HG03457 (cell line): ENCODE measurements around the gene ASCL3.
"Not testable (repeated sequence)": the region's sequence is repeated elsewhere in the genome, so short reads cannot be mapped to it uniquely, and the experiment has no call there.

Source experiments
- ATAC-seq: cut with Tn5 transposase; IDR thresholded peaks from one replicate; pipeline ENCODE4 v1.9.1; 2021; ENCODE audit warnings: moderate number of reproducible peaks; ENCODE audit not compliant: unreplicated experiment

ASCL3 gene, protein sequence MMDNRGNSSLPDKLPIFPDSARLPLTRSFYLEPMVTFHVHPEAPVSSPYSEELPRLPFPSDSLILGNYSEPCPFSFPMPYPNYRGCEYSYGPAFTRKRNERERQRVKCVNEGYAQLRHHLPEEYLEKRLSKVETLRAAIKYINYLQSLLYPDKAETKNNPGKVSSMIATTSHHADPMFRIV

DNA sequence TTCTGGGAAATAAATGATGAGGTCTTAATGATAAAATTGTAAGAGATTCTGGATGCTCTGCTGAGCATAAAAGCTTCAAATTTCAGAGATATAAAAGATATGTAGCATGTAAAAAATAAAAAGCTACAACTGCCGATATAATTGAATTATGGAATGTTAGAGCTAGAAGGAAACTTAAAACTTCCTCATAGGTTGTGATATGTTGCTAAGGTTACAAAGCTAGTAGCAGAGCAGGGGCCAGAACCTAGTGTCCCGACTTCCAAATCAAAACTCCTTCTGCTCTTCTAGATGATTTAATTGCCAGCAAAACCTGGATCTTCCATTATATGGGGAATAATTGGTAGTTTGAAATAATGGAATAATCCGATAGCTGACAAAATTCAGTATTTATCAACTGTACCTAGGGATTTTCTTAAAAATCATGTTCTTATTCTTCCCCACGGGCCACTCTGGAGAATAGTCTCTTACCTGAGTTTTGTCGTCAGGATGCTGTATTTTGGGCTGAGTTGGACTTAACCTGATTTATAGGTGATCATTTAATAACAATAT, at the start of gene ASCL3:
ASCL3 (minus strand) TSS at position 499 of the 549 bp plus-strand sequence. CDS start 4,855 bp downstream, outside the sequence.
- ATAC-seq, result no peak

DNA sequence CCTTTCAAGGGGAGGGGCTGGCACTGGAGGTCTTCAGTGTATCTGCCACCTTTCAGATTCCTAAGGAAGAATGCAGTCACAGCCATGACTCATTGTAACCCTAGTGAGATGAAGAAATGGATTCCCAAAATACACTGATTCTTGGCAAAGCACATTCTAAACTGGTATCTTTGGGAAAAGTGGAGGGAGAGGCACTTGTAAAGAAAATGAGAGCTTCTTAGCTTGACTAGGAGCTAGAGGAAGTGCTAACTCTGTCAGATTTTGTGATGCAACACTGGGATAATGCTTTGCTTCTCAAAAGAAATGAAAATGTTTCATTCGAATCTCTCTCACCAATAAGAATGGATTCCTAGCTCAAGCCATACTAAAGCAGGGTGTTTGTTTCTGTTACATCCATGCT, 46.6 kb upstream of the ASCL3 start:
- no peak for ATAC-seq

DNA sequence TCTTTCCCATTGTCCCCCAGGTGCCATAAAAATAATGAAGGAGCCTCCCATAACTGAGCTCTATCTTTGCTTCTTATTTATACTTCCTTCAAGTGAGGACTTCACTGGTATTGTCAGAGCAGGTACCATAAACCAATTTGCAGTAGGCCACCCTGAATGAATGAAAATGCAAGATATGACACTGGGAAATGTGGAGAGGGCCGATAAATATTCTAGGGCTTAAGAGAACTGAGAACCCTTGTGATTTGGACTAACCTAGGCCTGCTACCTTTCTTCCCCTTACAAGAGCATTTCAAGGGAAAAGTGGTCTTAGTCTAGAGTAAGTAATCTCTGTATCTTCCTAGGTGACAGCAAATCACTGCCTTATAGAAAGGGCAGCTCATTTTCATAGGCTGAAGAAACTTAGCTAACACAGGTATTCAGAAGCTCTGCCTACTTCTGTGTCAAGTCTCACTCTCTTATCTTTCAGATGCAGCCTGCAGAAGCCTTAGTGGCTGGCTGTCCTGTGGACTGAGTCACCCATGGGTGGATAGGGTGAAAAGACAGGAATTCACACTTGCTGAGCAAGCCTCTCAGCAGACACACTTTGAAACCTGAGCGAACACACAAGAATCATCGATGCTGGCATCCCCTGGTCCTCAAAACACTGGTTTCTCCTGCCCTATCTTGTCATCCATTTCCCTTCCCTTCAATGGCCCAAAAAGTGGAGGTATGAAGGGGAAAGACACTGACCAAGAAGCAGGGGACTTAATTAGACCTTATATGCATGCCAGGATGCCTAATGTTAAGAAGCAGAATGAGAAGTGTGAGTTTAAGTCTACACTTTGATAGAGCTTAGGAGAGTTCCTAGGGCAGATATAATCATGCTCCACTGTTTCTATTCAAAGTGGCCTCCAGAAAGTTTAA, 45.8 kb upstream of the ASCL3 start:
- no peak for ATAC-seq

DNA sequence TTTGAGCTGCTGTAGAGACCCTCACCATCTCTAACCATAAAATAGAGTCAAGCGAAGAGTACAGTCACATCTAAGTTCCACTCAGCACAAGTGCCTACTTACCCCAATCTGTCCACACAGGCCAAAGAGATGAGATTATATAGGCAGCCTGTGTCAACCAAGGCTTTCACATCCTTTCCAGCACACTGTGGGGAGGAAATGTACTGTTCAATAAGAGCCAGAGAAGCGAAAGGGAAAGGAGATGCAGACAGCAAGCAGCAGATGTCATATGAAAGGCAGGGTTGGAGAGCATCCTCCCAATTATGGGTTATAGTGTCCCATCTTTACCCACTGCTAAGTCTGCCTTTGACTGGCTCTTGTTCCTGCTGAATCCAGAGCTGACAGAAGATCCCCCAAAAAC, 44.6 kb upstream of the ASCL3 start:
- ATAC-seq, result no peak

DNA sequence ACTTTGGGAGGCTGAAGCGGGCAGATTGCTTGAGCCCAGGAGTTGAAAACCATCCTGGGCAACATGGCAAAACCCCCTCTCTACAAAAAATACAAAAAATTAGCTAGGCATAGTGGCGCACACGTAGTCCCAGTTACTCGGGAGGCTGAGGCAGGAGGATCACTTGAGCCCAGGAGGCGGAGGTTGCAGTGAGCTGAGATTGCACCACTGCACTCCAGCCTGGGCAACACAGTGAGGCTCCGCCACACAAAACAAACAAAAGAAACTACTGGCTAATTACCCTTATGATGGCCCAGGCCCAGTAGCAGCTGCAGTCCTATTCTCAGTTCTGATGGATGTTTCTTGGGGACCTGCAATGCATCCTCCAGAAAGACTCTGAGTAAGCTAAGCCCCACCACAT, 44.0 kb upstream of the ASCL3 start:
- not testable (repeated sequence) for ATAC-seq

DNA sequence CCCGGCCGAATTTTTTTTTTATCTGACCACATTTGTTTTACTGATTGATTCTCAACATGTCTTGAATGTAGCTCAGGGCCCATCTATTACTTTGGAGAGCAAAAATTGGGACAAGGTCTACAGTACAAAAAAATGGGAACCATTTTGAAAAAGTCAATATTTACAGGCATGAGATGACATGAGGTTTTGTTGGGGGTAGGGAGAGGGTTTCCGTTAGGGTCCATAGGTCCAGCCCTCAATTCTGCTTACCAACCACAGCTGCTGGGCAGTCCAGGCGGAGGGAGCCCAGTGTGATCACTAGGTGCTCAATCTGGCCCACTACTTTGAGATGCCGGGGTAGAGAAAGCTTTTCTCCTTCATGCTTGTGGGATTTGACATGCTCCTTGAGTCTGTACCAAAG, 42.6 kb upstream of the ASCL3 start:
- ATAC-seq, result no peak

DNA sequence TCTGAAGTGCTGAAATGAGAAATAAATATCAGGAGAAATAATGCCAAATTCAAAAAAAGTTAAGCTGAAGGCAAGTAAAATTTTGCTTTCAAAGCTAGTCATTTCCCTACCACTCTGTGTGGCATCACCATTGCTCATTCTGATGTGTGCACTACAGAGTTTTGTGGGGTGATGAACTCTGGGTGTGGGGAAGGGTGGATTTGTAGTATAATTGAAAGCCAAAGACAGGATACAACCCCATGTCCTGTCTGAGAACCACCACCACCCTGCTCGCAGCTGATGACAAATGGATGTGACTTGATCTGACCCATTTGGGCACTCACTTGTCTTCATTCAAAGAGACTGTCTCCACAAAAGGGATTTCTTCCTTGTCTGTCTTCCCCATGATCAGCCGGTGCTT, 40.7 kb upstream of the ASCL3 start:
- no peak for ATAC-seq

DNA sequence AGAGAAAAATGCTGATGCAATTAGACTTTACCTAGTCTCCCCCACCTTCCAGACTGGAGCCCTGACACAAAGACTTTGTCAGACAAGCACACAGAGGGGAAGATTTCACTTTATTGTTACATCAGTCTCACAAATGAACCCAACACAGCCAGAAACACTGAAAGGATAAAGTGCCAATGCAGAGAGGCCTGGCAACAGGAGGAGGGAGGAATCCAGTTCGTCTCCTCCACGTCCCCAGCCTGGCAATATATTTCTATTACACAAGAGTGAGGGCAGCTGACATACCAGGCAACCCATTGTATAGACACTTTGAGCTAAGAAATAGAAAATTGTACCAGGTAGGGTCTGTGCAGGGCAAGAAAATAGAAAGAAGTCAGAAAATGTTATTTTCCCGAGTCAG, 37.7 kb upstream of the ASCL3 start:
- no peak for ATAC-seq

DNA sequence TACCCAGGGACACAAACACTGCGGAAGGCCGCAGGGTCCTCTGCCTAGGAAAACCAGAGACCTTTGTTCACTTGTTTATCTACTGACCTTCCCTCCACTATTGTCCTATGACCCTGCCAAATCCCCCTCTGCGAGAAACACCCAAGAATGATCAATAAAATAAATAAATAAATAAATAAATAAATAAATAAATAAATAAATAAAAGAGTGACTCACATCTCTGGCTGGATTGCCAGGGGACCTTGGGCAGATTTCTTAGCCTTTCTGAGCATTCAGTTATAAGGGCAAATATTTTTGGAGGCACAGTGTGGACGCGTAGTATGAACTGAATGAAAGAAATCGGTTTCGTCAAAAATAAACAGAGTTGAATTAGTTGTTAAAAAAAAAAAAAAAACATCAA, 36.5 kb upstream of the ASCL3 start:
- ATAC-seq, result not testable (repeated sequence)

DNA sequence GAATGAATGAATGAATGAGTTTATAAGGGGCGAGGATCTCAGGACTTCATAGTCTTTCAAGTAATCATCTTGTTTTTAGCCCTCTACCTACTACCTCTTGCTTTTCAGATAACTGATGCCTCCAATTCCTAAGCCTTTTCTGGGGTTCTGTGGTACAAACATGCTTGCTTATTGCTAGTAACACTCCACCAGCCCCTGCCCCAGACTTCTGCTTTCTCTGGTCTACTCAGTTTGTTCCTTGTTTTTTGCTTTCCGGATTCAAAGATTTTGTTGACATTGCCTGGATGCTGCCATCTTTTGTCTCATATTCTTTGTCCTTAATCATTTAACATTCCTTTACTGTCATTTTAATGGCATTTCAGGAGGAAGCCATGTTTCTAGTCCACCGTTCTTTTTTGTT, 30.3 kb upstream of the ASCL3 start:
- no peak for ATAC-seq

DNA sequence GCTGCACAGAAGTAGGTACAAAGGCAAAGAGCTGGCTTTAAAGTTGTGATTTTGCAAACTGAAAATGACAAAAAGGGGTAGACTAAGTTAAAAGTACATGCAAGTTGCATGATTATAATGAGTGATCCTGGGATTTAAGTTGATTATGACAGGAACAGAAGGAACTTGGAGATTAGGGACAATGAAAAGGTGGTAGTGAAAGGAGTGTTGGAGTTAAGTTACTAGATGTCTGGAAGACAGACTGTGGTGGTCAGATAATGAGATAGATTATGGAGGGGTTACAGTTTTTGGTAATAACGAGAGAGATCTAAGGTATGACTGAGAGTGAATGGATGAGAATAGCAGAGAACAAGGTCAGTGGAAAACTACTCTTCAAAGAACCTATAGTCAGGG, 29.1 kb upstream of the ASCL3 start:
- ATAC-seq, result no peak

DNA sequence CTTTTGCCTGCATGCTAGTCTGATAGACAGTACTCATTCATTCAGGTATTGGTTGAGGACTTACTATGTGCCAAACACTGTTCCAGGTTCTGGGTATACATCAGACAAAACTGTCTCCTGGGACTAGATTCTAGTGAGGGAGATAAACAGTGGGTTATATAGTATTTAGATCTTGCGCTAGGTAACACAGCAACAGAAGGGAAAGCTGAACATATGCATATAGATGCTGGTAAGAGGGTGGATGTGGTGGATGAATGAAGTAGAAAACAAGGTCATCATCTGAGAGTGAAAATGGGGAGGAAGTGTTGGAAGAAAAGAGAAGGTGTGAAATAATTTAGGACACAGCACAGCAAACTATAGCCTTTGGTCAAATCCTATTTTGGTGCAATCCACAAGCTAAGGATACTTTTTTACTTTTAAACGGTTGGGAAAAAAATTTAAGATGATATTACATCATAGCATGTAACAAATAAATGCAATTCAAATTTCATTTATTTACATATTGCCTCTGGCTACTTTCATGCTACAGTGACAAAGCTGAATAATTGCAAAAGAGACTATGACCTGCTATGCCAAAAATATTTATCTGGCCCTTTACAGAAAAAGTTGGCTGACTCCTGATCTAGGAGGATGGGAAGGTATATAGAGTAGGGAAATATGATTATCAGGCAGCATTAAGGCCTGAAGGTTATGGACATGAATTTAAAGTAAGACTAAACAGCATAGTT, 28.5 kb upstream of the ASCL3 start:
- no peak for ATAC-seq

DNA sequence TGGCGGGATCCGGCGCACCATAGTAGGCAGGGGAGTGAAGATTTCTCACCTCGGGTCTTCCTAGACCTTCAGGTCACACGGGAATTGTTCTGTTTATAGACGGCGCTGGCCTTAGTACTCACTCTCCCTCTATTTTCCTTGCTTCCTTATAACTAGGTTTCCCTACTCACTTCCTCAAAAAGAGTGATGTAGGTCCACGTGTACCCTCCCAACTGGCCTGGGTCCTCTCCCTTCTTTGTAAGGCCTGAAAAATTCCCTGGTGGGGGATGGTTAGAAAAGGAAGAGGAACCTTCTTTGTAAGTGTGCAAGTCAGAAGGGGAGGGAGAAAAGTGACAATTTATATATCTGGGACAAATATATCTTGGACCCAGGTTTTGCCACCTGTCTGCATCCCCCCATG, 24.4 kb upstream of the ASCL3 start:
- ATAC-seq, result no peak

DNA sequence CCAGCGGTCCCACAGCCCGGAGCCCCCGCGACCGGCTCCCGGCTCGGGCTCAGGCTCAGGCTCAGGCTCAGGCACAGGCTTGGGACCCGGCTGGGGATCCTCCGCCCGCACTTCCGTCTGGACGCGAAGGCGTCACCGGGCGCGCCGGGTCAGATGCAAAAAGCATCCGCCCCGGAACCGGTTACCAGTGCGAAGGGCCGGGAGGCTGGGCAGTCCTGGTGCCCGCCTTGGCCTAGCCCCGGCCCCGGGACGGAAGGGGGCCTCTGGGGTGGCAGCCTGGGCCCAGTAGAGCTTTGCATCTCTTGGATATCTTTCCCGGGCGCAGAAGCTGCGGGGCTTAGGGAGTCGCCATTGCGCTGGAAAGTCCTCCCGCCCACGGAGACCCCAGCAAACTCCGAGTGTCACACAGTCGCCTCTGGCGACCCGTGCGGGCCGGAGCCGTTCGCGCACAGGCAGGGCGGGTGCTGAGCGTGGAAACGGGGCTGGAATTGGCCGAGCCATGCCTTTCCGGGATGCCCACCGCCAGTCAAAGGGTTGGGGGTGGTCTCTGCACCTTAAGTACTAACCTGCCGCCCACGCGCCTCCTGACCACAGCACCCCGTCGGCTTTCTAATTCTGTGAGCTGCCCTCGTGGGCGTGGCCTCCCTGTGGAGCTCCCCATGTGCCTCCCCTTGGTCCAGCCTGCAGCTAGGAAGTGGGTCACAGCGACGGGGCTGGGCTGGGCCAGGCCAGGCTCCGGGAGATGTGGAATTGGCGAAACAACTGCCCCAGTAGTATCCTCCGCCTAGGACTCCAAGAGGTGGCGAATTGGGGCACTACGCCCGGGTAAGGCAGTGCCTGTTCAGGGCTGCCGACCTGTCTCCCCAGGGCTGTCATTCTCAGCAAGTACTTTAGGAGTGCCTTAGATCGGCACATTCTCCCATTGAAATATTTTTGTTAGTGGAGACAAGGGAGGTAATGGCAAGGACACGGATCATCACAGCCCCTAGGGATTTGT, 21.8 kb upstream of the ASCL3 start, which contains the start of gene TMEM9B:
TMEM9B (minus strand) TSS at position 119 of the 997 bp plus-strand sequence. CDS start 129 bp downstream, outside the sequence.
- peak; percentile 69 for ATAC-seq

DNA sequence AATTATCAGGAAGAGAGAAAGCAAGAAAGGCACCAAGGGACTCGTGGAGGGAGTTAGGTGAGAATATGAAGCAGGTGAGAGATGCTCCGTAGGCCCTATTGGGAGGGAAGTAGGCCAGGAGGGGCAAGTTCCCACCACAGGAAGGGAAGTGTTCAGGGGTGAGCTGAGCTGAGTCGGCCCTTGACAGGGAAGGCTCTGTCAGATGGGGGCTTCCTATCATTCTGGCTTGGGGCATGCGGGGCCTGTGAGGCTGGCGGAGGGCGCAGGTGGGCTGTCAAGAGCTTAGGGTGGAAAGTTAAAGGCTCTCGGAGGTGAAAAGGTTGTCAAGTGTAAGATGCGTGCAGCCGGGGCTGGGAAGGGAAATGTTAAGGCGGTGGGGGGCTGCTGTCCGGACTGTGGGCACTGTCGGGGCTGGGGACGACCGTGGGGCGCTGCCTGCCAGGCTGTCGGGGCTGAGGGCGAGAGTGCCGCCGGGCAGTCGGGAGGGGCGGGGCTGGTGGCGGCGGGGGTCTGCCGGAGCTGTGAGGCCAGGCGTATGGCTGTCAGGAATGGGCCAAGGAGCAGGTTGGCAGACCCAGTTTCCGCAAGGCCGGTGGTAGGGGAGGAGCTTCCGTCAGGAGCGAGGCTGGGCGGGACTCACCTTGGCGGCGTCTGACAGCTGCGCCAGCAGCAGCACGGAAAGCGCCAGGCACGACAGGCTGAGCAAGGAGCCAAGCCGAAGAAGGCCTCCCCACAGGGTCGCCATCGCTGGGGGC, 20.9 kb upstream of the ASCL3 start:
- ATAC-seq, result peak; percentile 52

DNA sequence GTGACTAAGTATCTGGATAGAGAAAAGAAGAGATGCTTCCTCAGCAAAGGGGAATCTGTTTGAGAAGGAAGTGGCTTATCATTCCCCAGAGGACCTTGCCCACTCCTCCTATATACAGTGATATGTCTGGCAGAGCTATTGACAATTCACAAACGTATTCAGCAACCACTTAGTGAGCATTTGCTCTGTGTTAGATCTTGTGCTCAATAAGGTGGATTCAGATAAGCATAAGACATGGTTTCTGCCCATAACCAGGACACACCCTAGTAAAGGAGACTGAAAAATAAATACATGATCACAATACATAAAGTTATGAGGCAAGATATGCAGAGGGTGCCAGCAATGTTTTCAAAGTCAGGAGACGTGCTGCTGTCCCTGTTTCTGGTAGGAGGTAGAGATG, 20.0 kb upstream of the ASCL3 start:
- ATAC-seq, result no peak

DNA sequence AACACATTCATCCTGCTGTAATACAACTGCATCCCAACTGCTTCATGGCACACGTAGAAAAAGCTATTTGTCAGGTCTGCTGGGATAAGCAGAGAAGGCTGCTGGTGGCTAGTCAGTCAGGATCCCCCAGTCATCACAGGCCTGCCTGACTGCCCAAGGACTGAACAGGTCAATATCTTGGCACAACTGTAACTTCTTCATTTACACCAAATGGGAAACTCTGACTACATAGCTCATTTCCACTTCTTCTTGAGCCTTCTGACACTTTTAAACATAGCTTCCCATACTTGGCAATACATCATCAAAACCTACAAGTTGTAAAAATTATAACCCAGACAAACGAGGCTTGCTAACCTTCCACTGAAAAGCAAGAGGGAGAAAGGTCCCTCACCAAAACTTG, 18.6 kb upstream of the ASCL3 start:
- ATAC-seq, result no peak

DNA sequence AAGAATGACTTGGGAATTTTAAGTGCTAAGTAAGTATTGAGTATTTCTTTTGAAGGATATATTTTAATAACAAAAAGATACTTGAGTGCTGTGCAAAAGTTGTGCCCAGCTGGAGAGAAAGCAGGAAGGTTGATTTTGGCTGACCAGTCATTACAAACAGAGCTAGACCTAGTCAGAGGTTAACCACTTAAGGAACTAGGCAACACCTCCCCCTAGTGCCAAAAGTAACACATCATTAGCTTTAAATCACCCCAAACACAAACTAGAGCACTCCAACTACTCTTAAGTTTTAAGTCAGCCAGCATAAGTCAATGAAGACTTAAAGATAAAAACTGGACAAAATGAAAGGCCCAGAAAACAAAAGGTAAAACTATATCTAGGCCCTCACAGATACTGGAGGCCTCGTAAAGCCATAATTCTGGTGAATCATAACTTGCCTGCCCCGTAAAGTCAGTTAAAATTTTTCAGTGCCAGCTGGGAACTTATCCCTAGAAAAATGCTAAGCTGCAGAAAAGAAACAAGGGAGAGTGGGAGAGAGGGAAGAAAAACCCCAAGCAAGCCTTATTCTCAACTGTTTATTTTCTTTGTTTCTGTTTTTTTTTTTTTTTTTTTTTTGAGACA, 16.8 kb upstream of the ASCL3 start:
- ATAC-seq, result no peak

DNA sequence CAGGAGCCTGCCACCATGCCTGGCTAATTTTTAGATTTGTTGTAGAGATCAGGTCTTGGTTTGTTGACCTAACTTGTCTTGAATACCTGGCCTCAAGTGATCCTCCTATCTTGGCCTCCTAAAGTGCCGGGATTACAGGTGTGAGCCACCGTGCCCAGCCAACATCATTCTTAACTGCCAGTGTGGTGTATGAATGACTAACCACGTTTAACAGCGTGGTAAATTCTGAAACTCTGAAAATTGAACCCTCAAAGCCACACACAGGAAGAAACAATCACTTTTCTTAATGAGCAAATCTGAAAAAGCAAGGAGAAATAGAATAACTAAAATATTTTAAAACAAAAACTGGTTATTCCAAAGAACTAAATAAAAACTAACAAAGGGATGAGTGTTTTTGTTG, 14.0 kb upstream of the ASCL3 start:
- ATAC-seq, result no peak
